PC-9 (cell line): ENCODE results near the gene TNFRSF25. TPM values are rescaled to one million over a fixed set of nuclear protein-coding genes. Genes with fewer than 3 reads are reported as not detected.

Experiments used
- BruUV-seq: library from RNA; stranded (reverse); fragments of 400-500 nt; replicated peaks from 2 replicates; lab custom pipeline; 2021; lab: Mats Ljungman, UMichigan
- CTCF ChIA-PET: fragments of 300-600 bp; sonication (Branson Sonifier 250); formaldehyde crosslinking; loops from one replicate; lab custom pipeline; 2022; ENCODE audit warnings: antibody characterized with exemption; lab: Charles Lee
- POLR2A ChIA-PET: fragments of 300-600 bp; sonication (Branson Sonifier 250); formaldehyde crosslinking; loops from one replicate; lab custom pipeline; 2022; ENCODE audit warnings: antibody characterized with exemption; ENCODE audit not compliant: unreplicated experiment; lab: Charles Lee
- DNase-seq, 2 experiments: peaks; one replicate each; pipeline versions ENCODE4 v3.0.0 to v3.0.0-alpha.2; 2015 to 2022; ENCODE audit warnings: mixed read lengths in 1 of 2
- H2AFZ ChIP-seq: fragments of 200-600 bp; sonication (generic); 2 replicates; pipeline ENCODE4 v1.8.1; 2017; ENCODE audit warnings: antibody characterized with exemption
- H3F3A ChIP-seq: fragments of 200-600 bp; sonication (generic); 2 replicates; pipeline ENCODE4 v1.8.1; 2017; ENCODE audit warnings: antibody characterized with exemption, mild to moderate bottlenecking, low read depth; ENCODE audit not compliant: insufficient read depth
- H3K27ac ChIP-seq: fragments of 200-600 bp; sonication (generic); 2 replicates; pipeline ENCODE4 v1.6.1; 2016; ENCODE audit warnings: mixed run types
- H3K27me3 ChIP-seq: fragments of 200-600 bp; sonication (generic); 2 replicates; pipeline ENCODE4 v1.6.1; 2016; ENCODE audit warnings: low read depth, mixed run types; ENCODE audit not compliant: insufficient read depth
- H3K36me3 ChIP-seq: fragments of 200-600 bp; sonication (generic); 2 replicates; pipeline ENCODE4 v1.6.1; 2016; ENCODE audit warnings: low read depth, mixed run types
- H3K4me1 ChIP-seq: fragments of 200-600 bp; sonication (generic); replicated peaks from 2 replicates; pipeline ENCODE4 v1.6.1; 2016; ENCODE audit warnings: mixed run types; ENCODE audit not compliant: insufficient read depth
- H3K4me2 ChIP-seq: fragments of 200-600 bp; sonication (generic); 2 replicates; pipeline ENCODE4 v1.6.1; 2017; ENCODE audit warnings: mixed run types
- H3K4me3 ChIP-seq: fragments of 200-600 bp; sonication (generic); 2 replicates; pipeline ENCODE4 v1.6.1; 2016; ENCODE audit warnings: mixed run types
- H3K79me2 ChIP-seq: fragments of 200-600 bp; sonication (generic); 2 replicates; pipeline ENCODE4 v1.6.1; 2017; ENCODE audit warnings: low read depth, mixed run types
- H3K9me2 ChIP-seq: fragments of 200-600 bp; sonication (generic); 2 replicates; pipeline ENCODE4 v1.8.1; 2017; ENCODE audit warnings: mild to moderate bottlenecking; ENCODE audit not compliant: insufficient read depth
- H3K9me3 ChIP-seq: fragments of 200-600 bp; sonication (generic); 2 replicates; pipeline ENCODE4 v1.8.1; 2016; ENCODE audit warnings: low read depth; ENCODE audit not compliant: insufficient read depth
- H4K20me1 ChIP-seq: fragments of 200-600 bp; sonication (generic); 2 replicates; pipeline ENCODE4 v1.8.1; 2017; ENCODE audit not compliant: insufficient read depth
- EZH2 ChIP-seq: fragments of 200-600 bp; sonication (generic); IDR thresholded peaks from 2 replicates; pipeline ENCODE4 v1.8.0; 2017; ENCODE audit warnings: antibody characterized with exemption, low read depth
- intact Hi-C: fragments of 100-400 bp; cut with micrococcal nuclease; formaldehyde crosslinking; loops from one replicate; pipeline ENCODE4 v1.10.0; 2022; ENCODE audit not compliant: unreplicated experiment
- microRNA-seq: library from miRNA; unstranded; fragments of <30 nt; microRNA quantifications from one replicate; pipeline ENCODE4 v1.2.0, GENCODE V29; 2021; ENCODE audit warnings: borderline number of aligned reads, borderline replicate concordance
- total RNA-seq: library from RNA; stranded (reverse); gene quantifications from 2 replicates; pipeline ENCODE4 v1.2.3, GENCODE V29; 2021
- TF ChIP-seq, protein P1 (sequence below): fragments of 200-600 bp; sonication (generic); conservative IDR thresholded peaks from 2 replicates; pipeline ENCODE4 v1.6.1; 2017; ENCODE audit warnings: mixed run types, antibody characterized with exemption, mild to moderate bottlenecking, moderate library complexity

Gene TNFRSF25
- total RNA-seq, 1 experiment from 2014 or later = 12.3 TPM

DNA sequence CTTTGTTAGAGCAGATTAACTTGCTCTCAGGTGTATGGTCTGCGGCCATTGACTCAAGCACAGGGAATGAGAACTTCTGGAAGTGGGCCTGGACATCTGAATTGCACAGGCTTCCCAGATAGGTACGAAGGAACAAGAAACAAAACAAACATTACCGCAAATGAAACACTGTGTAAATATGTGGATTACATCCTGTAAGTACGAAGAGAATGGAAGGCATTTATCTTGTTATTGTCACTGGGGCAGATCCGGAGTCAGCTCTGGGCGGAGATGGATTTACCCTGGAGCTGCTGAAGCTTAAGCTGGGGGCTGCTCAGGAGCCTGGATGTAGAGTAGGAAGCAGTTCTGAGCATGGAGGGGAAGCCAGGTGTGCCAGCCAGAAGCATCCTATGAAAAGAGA, 53.1 kb downstream of the TNFRSF25 start:
- peak; percentile 44 to 79 for DNase-seq
- Histone ChIP-seq H3K27ac (peak overlapping the region; percentile 84), H3K4me1 (peaks cover 36% of the 10 kb centered on the region), H3K9me2 (no peaks in the 10 kb centered on the region), H3K36me3 (no peaks in the 10 kb centered on the region), H3F3A (peaks cover 19% of the 10 kb centered on the region), H3K79me2 (no peaks in the 10 kb centered on the region), H3K27me3 (no peaks in the 10 kb centered on the region), H2AFZ (no peak overlapping the region), H3K9me3 (no peaks in the 10 kb centered on the region), H4K20me1 (no peaks in the 10 kb centered on the region), H3K4me3 (no peak overlapping the region), H3K4me2 (peak overlapping the region; percentile 54)
- no TSS peak for BruUV-seq
- CTCF ChIA-PET = interaction anchor here (0.5 to 0.6 kb wide), 2 partner anchors 48 to 55 kb away, joined by 5 read pairs; no protein-coding TSS in a partner anchor
- intact Hi-C loops = loop anchor here (2.0 kb wide), 1 partner anchor 14 kb away; no protein-coding TSS in a partner anchor
- TF ChIP-seq, protein P1, sequence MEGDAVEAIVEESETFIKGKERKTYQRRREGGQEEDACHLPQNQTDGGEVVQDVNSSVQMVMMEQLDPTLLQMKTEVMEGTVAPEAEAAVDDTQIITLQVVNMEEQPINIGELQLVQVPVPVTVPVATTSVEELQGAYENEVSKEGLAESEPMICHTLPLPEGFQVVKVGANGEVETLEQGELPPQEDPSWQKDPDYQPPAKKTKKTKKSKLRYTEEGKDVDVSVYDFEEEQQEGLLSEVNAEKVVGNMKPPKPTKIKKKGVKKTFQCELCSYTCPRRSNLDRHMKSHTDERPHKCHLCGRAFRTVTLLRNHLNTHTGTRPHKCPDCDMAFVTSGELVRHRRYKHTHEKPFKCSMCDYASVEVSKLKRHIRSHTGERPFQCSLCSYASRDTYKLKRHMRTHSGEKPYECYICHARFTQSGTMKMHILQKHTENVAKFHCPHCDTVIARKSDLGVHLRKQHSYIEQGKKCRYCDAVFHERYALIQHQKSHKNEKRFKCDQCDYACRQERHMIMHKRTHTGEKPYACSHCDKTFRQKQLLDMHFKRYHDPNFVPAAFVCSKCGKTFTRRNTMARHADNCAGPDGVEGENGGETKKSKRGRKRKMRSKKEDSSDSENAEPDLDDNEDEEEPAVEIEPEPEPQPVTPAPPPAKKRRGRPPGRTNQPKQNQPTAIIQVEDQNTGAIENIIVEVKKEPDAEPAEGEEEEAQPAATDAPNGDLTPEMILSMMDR = no peak
- no peak for TF ChIP-seq EZH2
- POLR2A ChIA-PET = no interaction called here

Small RNA genes lying within 50 kb of the gene (microRNA-seq; reads per million reads assigned to microRNA genes)
- gene MIR4252 = not detected

Other genes starting within 250 kb of the TNFRSF25 start
- 43.9 and 44.3 TPM in 2 replicates for gene ICMT, start 230.2 kb downstream of the TNFRSF25 start, total RNA-seq
- not detected in 2 replicates for gene HES3, start 222.0 kb downstream of the TNFRSF25 start, total RNA-seq
- 7.9 and 8.0 TPM in 2 replicates for gene GPR153, start 205.1 kb downstream of the TNFRSF25 start, total RNA-seq
- gene ACOT7, start 72.4 kb downstream of the TNFRSF25 start, total RNA-seq = 62.2 and 70.2 TPM in 2 replicates
- 2.1 and 4.2 TPM in 2 replicates for gene HES2, start 46.3 kb downstream of the TNFRSF25 start, total RNA-seq
- gene ESPN, start 41.4 kb downstream of the TNFRSF25 start, total RNA-seq = 18.6 and 32.3 TPM in 2 replicates
- gene PLEKHG5, start 25.5 kb upstream of the TNFRSF25 start, total RNA-seq = 11.3 and 12.6 TPM in 2 replicates
- 17.6 and 28.4 TPM in 2 replicates for gene NOL9, start 88.3 kb upstream of the TNFRSF25 start, total RNA-seq
- not detected in 2 replicates for gene TAS1R1, start 89.1 kb upstream of the TNFRSF25 start, total RNA-seq
- gene ZBTB48, start 113.8 kb upstream of the TNFRSF25 start, total RNA-seq = 17.2 and 25.5 TPM in 2 replicates
- gene KLHL21, start 136.7 kb upstream of the TNFRSF25 start, total RNA-seq = 20.6 and 24.4 TPM in 2 replicates
- gene PHF13, start 147.6 kb upstream of the TNFRSF25 start, total RNA-seq = 18.2 and 20.9 TPM in 2 replicates
- 14.6 and 18.7 TPM in 2 replicates for gene THAP3, start 158.7 kb upstream of the TNFRSF25 start, total RNA-seq
- gene DNAJC11, start 235.6 kb upstream of the TNFRSF25 start, total RNA-seq = 49.2 and 52.8 TPM in 2 replicates